OCI-LY3 (cell line): ENCODE data around the gene AMACR.

Experiments
- H2AFZ ChIP-seq: fragments of 200-600, 300-600 bp; shearing (Covaris generic); 2 replicates; pipeline ENCODE4 v1.6.0; 2014; ENCODE audit warnings: antibody characterized with exemption, low read depth, low read length
- H3K27ac ChIP-seq: fragments of 200-600, 300-600 bp; sonication (generic); 2 replicates; pipeline ENCODE4 v1.5.1; 2014; ENCODE audit warnings: mild to moderate bottlenecking, low read length, moderate library complexity, mixed read lengths
- H3K27me3 ChIP-seq: fragments of 200-600, 300-600 bp; sonication (generic); 2 replicates; pipeline ENCODE4 v1.6.1; 2014; ENCODE audit warnings: low read depth, low read length, mixed read lengths
- H3K36me3 ChIP-seq: fragments of 200-600, 300-600 bp; sonication (generic); replicated peaks from 2 replicates; pipeline ENCODE3; 2014; ENCODE audit warnings: low read depth, low read length, mixed read lengths
- H3K4me1 ChIP-seq: fragments of 300-600, 200-600 bp; sonication (generic); 2 replicates; pipeline ENCODE4 v1.6.1; 2014; ENCODE audit warnings: low read length, mixed read lengths
- H3K4me2 ChIP-seq: fragments of 200-600, 300-600 bp; sonication (generic); 2 replicates; pipeline ENCODE4 v1.6.1; 2014; ENCODE audit warnings: low read length, mixed read lengths
- H3K4me3 ChIP-seq: fragments of 300-600, 200-600 bp; sonication (generic); 2 replicates; pipeline ENCODE4 v1.5.1; 2014; ENCODE audit warnings: antibody characterized with exemption, mild to moderate bottlenecking, low read length, moderate library complexity
- H3K79me2 ChIP-seq: fragments of 300-600, 200-600 bp; shearing (Covaris generic); 2 replicates; pipeline ENCODE4 v1.6.1; 2014; ENCODE audit warnings: mild to moderate bottlenecking, low read length, mixed read lengths
- H3K9ac ChIP-seq: fragments of 300-600, 200-600 bp; shearing (Covaris generic); 2 replicates; pipeline ENCODE4 v1.6.0; 2014; ENCODE audit warnings: mild to moderate bottlenecking, low read length, moderate library complexity
- H3K9me3 ChIP-seq: fragments of 200-600, 300-600 bp; shearing (Covaris generic); 2 replicates; pipeline ENCODE4 v1.6.1; 2014; ENCODE audit warnings: low read length, mixed read lengths; ENCODE audit not compliant: insufficient read depth
- H4K20me1 ChIP-seq: fragments of 200-600, 300-600 bp; sonication (generic); 2 replicates; pipeline ENCODE4 v1.6.1; 2016; ENCODE audit warnings: low read length, mixed read lengths; ENCODE audit not compliant: insufficient read depth
- EZH2phosphoT487 ChIP-seq: fragments of 200-600 bp; shearing (Covaris generic); IDR thresholded peaks from 2 replicates; pipeline ENCODE4 v1.6.1; 2018; ENCODE audit warnings: antibody characterized with exemption, mixed run types, low read depth
- TF ChIP-seq, protein P1 (sequence below): fragments of 200-600, 300-600 bp; sonication (generic); IDR thresholded peaks from 2 replicates; pipeline ENCODE4 v1.5.1; 2014; ENCODE audit warnings: antibody characterized with exemption, low read length, low read depth

The AMACR gene

DNA sequence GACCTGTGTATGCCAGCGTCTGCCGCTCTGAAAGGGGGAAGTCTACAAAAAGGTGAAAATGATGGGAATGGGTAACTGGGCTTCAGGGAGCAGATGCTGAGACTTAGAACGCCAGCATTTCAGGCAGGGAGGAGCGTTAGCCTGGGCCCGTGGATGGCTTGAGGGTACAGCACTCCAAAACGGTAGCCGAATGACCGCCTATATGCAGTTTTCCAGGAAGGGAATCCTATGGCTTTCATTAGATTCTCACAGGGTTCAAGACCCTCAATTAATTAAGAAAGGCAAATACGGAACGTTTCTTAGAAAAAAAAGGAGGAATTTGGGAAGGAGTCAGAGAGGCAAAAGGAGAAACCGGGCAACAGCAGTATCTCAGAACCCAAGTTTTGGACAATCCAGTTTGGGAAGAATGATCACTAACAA lies 639 bp downstream of the AMACR start:
- peak overlapping the region; percentile 86 for H3K9ac ChIP-seq
- H4K20me1 ChIP-seq: no peaks in the 10 kb centered on the region
- H3K9me3 ChIP-seq: no peaks in the 10 kb centered on the region
- H3K4me2 ChIP-seq: peak overlapping the region; percentile 89
- H3K27me3 ChIP-seq: no peaks in the 10 kb centered on the region
- peak overlapping the region; percentile 96 for H3K4me3 ChIP-seq
- H3K27ac ChIP-seq: peak overlapping the region; percentile 76
- H3K36me3 ChIP-seq: no peaks in the 10 kb centered on the region
- no peak for TF ChIP-seq EZH2phosphoT487
- TF ChIP-seq, protein P1, sequence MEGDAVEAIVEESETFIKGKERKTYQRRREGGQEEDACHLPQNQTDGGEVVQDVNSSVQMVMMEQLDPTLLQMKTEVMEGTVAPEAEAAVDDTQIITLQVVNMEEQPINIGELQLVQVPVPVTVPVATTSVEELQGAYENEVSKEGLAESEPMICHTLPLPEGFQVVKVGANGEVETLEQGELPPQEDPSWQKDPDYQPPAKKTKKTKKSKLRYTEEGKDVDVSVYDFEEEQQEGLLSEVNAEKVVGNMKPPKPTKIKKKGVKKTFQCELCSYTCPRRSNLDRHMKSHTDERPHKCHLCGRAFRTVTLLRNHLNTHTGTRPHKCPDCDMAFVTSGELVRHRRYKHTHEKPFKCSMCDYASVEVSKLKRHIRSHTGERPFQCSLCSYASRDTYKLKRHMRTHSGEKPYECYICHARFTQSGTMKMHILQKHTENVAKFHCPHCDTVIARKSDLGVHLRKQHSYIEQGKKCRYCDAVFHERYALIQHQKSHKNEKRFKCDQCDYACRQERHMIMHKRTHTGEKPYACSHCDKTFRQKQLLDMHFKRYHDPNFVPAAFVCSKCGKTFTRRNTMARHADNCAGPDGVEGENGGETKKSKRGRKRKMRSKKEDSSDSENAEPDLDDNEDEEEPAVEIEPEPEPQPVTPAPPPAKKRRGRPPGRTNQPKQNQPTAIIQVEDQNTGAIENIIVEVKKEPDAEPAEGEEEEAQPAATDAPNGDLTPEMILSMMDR: no peak
- peak overlapping the region; percentile 91 for H2AFZ ChIP-seq
- no peaks in the 10 kb centered on the region for H3K79me2 ChIP-seq
- peaks cover 11% of the 10 kb centered on the region; the same call in 1 of the 2 replicates for H3K4me1 ChIP-seq

DNA sequence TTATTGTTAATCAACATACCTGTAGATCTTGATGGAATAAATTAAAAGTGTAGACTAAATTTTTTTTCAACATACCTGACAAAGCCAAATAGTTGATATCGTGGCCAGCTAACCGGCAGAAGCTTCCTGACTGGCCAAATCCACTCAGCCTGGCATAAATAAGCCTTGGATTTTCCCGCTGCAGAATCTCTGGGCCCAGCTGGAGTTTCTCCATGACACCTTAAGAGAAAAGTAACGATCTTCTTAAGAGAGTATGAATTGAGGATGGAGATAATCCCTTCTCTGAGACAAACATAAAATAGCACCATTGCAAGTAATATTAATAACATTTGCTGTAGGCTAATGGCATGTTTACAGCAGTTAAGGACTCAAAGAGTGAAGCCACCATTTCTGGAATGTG lies 2.2 kb downstream of the AMACR start:
- no peaks in the 10 kb centered on the region for H3K79me2 ChIP-seq
- no peaks in the 10 kb centered on the region for H3K36me3 ChIP-seq
- no peaks in the 10 kb centered on the region for H4K20me1 ChIP-seq
- no peaks in the 10 kb centered on the region for H3K9me3 ChIP-seq
- H3K9ac ChIP-seq: no peak overlapping the region
- no peaks in the 10 kb centered on the region for H3K27me3 ChIP-seq
- no peak overlapping the region for H3K4me2 ChIP-seq
- peaks cover 11% of the 10 kb centered on the region; the same call in 1 of the 2 replicates for H3K4me1 ChIP-seq
- TF ChIP-seq, protein P1: no peak
- no peak for TF ChIP-seq EZH2phosphoT487
- H2AFZ ChIP-seq: no peak overlapping the region
- no peak overlapping the region for H3K27ac ChIP-seq
- H3K4me3 ChIP-seq: no peak overlapping the region

DNA sequence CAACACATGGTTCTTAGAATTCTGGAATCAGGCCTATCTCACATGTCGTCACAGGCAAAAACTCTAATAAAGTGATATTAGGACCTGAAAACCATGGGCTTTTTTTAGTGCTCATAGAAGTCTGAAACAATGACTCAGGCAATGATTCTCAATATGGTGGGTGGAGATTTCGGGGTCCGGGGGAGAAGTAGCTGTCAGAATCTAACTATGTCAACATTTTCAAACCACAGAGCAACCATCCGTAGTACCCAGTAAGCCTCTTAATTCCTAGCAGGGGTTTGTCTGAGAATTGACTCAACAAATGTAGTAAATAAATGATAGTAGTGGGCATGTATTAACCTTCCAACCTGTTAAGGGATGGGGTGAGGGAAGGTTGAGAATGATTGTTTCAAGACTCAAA lies 2.6 kb downstream of the AMACR start:
- Histone ChIP-seq H3K9me3 (no peaks in the 10 kb centered on the region), H3K4me1 (peaks cover 11% of the 10 kb centered on the region; the same call in 1 of the 2 replicates), H3K79me2 (no peaks in the 10 kb centered on the region), H2AFZ (no peak overlapping the region), H3K27me3 (no peaks in the 10 kb centered on the region), H3K9ac (no peak overlapping the region), H3K27ac (no peak overlapping the region), H3K4me3 (no peak overlapping the region), H4K20me1 (no peaks in the 10 kb centered on the region), H3K4me2 (no peak overlapping the region), H3K36me3 (no peaks in the 10 kb centered on the region)
- no peak for TF ChIP-seq EZH2phosphoT487
- TF ChIP-seq, protein P1: no peak

DNA sequence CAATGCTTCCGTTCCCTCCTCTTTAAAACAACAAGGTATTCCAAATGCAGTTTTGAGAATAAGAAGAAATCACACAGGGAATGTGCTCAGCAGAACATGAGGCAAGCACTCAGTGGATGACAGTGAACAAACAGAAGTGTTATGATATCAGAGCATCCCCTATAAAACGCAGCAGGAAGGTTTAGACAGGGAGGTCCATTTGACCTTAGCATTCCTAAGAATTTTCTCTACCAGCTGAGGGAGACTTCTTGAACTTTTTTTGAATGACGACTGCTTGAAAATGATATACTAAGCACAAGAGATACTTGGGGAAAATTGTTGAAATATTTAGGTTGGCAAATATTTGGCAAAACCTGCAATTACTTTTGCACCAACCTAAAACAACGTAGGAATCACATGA lies 3.9 kb downstream of the AMACR start:
- H3K4me2 ChIP-seq: no peak overlapping the region
- no peak overlapping the region for H3K4me3 ChIP-seq
- no peaks in the 10 kb centered on the region for H4K20me1 ChIP-seq
- H3K4me1 ChIP-seq: peaks cover 10% of the 10 kb centered on the region; the same call in 1 of the 2 replicates
- TF ChIP-seq EZH2phosphoT487: no peak
- TF ChIP-seq, protein P1: no peak
- H3K27me3 ChIP-seq: no peaks in the 10 kb centered on the region
- no peak overlapping the region for H2AFZ ChIP-seq
- no peaks in the 10 kb centered on the region for H3K36me3 ChIP-seq
- H3K27ac ChIP-seq: no peak overlapping the region
- no peaks in the 10 kb centered on the region for H3K79me2 ChIP-seq
- H3K9me3 ChIP-seq: no peaks in the 10 kb centered on the region
- no peak overlapping the region for H3K9ac ChIP-seq
